ENCODE results near the gene PPP6R3. TPM values are rescaled to one million over a fixed set of nuclear protein-coding genes. Genes with fewer than 3 reads are reported as not detected.

The PPP6R3 gene
- polyA plus RNA-seq, 1 of the 3 experiments (the other 2 are of a cell fraction) = 28.1 TPM

GRCh38 chr11:68617925-68618809 is 157.6 kb downstream of the PPP6R3 start:
- Histone ChIP-seq H3K36me3 (replicated peaks in 1 of 2; ENCODE audit: control insufficient read depth in 1 of 2, insufficient read depth in 2 of 2, low read length in 1 of 2) (peaks cover 29 to 30% of the 10 kb centered on the region in 2 experiments), H3K9me3 (no peaks in the 10 kb centered on the region), H4K20me1 (ENCODE audit: insufficient read depth) (no peaks in the 10 kb centered on the region), H3K27me3 (ENCODE audit: insufficient read depth) (no peaks in the 10 kb centered on the region), H2AFZ (ENCODE audit: low read depth) (no peak overlapping the region), H3K79me2 (ENCODE audit: insufficient read depth) (no peaks in the 10 kb centered on the region), H3K9me2 (no peaks in the 10 kb centered on the region), H3K4me2 (no peak overlapping the region), H3K27ac (ENCODE audit: low read depth in 2 of 2, low read length in 1 of 2) (no peak overlapping the region), H3K4me1 (ENCODE audit: control insufficient read depth in 1 of 2, insufficient read depth in 2 of 2, low read depth in 1 of 2, low read length in 1 of 2) (no peaks in the 10 kb centered on the region; a peak in 2 of 4 replicates), H3F3A (replicated peaks; ENCODE audit: insufficient read depth) (no peaks in the 10 kb centered on the region), H3K9ac (no peak overlapping the region), H3K4me3 (ENCODE audit: low read depth in 2 of 2, low read length in 1 of 2) (no peak overlapping the region)
- ChIA-PET CTCF (interaction anchor here (1.5 kb wide), 1 partner anchor 34 kb away, joined by 3 read pairs; no protein-coding TSS in a partner anchor), POLR2A (no interaction called here)
- no peak for DNase-seq
- 92% methylated on average over 23 of the region's 23 CpGs for WGBS (ENCODE audit: low lambda C conversion rate)
- TF ChIP-seq POLR2AphosphoS5 (IDR thresholded peaks at IDR 0.05; ENCODE audit: low read depth, low read length) (no peak), USF2 (IDR thresholded peaks at IDR 0.05; ENCODE audit: borderline replicate concordance, low read depth, low read length) (no peak), MXI1 (IDR thresholded peaks at IDR 0.05; ENCODE audit: low read depth, low read length) (no peak), TAF1 (IDR thresholded peaks at IDR 0.05; ENCODE audit: borderline replicate concordance, low read depth, low read length) (no peak), ZBTB33 (IDR thresholded peaks at IDR 0.05; ENCODE audit: borderline replicate concordance, low read depth) (no peak)

GRCh38 chr11:68621826-68622225 is 161.3 kb downstream of the PPP6R3 start:
- POLR2A ChIA-PET = no interaction called here

More at GRCh38 chr11:68621826-68622225, 161.3 kb downstream of the PPP6R3 start:
- 64% methylated on average over 2 of the region's 2 CpGs for WGBS (ENCODE audit: low lambda C conversion rate)
- no peak for DNase-seq
- Histone ChIP-seq H3K4me3 (ENCODE audit: low read depth in 2 of 2, low read length in 1 of 2) (no peak overlapping the region), H3K4me2 (no peak overlapping the region), H3K27ac (ENCODE audit: low read depth in 2 of 2, low read length in 1 of 2) (no peak overlapping the region), H3K79me2 (ENCODE audit: insufficient read depth) (no peaks in the 10 kb centered on the region), H3K36me3 (replicated peaks in 1 of 2; ENCODE audit: control insufficient read depth in 1 of 2, insufficient read depth in 2 of 2, low read length in 1 of 2) (no peaks in the 10 kb centered on the region), H3K9me3 (no peaks in the 10 kb centered on the region), H3K27me3 (ENCODE audit: insufficient read depth) (no peaks in the 10 kb centered on the region), H3K9me2 (no peaks in the 10 kb centered on the region), H3K9ac (no peak overlapping the region), H3K4me1 (ENCODE audit: control insufficient read depth in 1 of 2, insufficient read depth in 2 of 2, low read depth in 1 of 2, low read length in 1 of 2) (no peaks in the 10 kb centered on the region), H4K20me1 (ENCODE audit: insufficient read depth) (no peaks in the 10 kb centered on the region), H3F3A (replicated peaks; ENCODE audit: insufficient read depth) (no peaks in the 10 kb centered on the region), H2AFZ (ENCODE audit: low read depth) (no peak overlapping the region)
- TF ChIP-seq JUND (IDR thresholded peaks at IDR 0.05) (no peak), MXI1 (IDR thresholded peaks at IDR 0.05; ENCODE audit: low read depth, low read length) (no peak), ELF1 (IDR thresholded peaks at IDR 0.05) (no peak), NRF1 (IDR thresholded peaks at IDR 0.05; ENCODE audit: low read depth, low read length) (no peak), RCOR1 (IDR thresholded peaks at IDR 0.05; ENCODE audit: low read length) (no peak), EP300 (IDR thresholded peaks at IDR 0.05; ENCODE audit: borderline replicate concordance in 1 of 2, low read depth in 1 of 2, low read length in 1 of 2) (no peak), RXRA (IDR thresholded peaks at IDR 0.05; ENCODE audit: borderline replicate concordance, low read depth) (no peak), FOSL2 (IDR thresholded peaks at IDR 0.05; ENCODE audit: borderline replicate concordance, low read depth) (no peak), TCF12 (IDR thresholded peaks at IDR 0.05) (no peak), NFIC (IDR thresholded peaks at IDR 0.05; ENCODE audit: borderline replicate concordance) (no peak), USF2 (IDR thresholded peaks at IDR 0.05; ENCODE audit: borderline replicate concordance, low read depth, low read length) (no peak)
- TF ChIP-seq, protein P1, sequence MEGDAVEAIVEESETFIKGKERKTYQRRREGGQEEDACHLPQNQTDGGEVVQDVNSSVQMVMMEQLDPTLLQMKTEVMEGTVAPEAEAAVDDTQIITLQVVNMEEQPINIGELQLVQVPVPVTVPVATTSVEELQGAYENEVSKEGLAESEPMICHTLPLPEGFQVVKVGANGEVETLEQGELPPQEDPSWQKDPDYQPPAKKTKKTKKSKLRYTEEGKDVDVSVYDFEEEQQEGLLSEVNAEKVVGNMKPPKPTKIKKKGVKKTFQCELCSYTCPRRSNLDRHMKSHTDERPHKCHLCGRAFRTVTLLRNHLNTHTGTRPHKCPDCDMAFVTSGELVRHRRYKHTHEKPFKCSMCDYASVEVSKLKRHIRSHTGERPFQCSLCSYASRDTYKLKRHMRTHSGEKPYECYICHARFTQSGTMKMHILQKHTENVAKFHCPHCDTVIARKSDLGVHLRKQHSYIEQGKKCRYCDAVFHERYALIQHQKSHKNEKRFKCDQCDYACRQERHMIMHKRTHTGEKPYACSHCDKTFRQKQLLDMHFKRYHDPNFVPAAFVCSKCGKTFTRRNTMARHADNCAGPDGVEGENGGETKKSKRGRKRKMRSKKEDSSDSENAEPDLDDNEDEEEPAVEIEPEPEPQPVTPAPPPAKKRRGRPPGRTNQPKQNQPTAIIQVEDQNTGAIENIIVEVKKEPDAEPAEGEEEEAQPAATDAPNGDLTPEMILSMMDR (IDR thresholded peaks at IDR 0.05) = no peak
- TF ChIP-seq, protein P2, sequence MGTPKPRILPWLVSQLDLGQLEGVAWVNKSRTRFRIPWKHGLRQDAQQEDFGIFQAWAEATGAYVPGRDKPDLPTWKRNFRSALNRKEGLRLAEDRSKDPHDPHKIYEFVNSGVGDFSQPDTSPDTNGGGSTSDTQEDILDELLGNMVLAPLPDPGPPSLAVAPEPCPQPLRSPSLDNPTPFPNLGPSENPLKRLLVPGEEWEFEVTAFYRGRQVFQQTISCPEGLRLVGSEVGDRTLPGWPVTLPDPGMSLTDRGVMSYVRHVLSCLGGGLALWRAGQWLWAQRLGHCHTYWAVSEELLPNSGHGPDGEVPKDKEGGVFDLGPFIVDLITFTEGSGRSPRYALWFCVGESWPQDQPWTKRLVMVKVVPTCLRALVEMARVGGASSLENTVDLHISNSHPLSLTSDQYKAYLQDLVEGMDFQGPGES (IDR thresholded peaks at IDR 0.05; ENCODE audit: low read depth, low read length) = no peak
- CTCF ChIA-PET = no interaction called here

Data from SK-N-SH (cell line).